Measurements from ENCODE around the gene APBA2. TPM values are rescaled to one million over a fixed set of nuclear protein-coding genes. Genes with fewer than 3 reads are reported as not detected.

Gene APBA2
- total RNA-seq, 4 donors from 2014 or later, result 7.2 to 33.8 (median 8.8) TPM

GRCh38 chr15:29074045-29074444 lies 188.3 kb downstream of the APBA2 start:
- Histone ChIP-seq H3K27me3 (no peaks in the 10 kb centered on the region), H3K4me1 (no peaks in the 10 kb centered on the region), H3K36me3 (no peaks in the 10 kb centered on the region), H3K27ac (no peak overlapping the region), H3K4me3 (no peak overlapping the region), H3K9me3 (no peaks in the 10 kb centered on the region)
- no peak for DNase-seq
- TF ChIP-seq POLR2A (IDR thresholded peaks at IDR 0.05), result no peak
- TF ChIP-seq CTCF (IDR thresholded peaks at IDR 0.05), result no peak

DNA sequence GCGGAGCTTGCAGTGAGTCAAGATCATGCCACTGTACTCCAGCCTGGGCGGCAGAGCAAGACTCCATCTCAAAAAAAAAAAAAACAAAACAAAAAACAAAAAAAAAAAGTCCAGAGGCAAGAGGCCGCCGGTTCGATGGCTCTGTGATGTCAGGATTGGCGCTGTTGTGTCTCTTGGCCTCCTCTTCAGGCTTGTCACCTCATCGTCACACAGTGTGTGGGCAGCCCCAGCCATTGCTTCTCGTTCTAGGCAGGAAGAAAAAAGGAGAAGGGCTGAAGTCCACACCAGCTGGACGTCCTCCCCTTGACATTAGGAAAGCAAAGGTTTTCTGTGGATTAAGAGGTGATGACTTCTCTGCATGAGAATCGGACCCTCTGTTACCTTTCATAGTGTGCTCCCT lies 192.8 kb downstream of the APBA2 start:
- H3K27me3 ChIP-seq, result no peaks in the 10 kb centered on the region
- no peak overlapping the region for H3K27ac ChIP-seq
- H3K4me1 ChIP-seq, result no peaks in the 10 kb centered on the region
- TF ChIP-seq POLR2A (IDR thresholded peaks at IDR 0.05), result no peak
- TF ChIP-seq CTCF (IDR thresholded peaks at IDR 0.05), result no peak
- no peaks in the 10 kb centered on the region for H3K9me3 ChIP-seq
- H3K4me3 ChIP-seq, result no peak overlapping the region
- peak in 1 of 3 donors; percentile 15 for DNase-seq
- no peaks in the 10 kb centered on the region for H3K36me3 ChIP-seq

DNA sequence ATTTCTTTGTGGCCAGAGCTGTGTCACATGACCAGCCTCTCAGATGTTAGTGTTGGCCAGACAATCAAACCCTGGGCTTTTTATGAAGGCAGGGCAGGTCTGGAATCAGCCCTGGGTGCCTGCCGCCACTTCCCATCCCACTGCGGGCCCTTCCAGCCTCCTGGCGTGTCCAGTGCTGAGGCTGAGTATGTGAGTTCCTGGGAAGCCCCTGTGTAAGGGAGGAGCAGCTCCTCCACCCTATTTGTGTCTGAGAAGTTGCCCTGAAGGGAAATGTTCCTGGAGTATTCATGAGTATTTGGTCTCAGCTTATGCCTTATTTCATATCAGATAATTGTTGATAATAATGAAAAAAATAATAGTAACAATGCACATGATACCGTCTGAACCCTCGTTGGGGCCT lies 193.7 kb downstream of the APBA2 start:
- no peaks in the 10 kb centered on the region for H3K4me1 ChIP-seq
- no peak for TF ChIP-seq CTCF (IDR thresholded peaks at IDR 0.05)
- no peak for TF ChIP-seq POLR2A (IDR thresholded peaks at IDR 0.05)
- H3K27me3 ChIP-seq, result no peaks in the 10 kb centered on the region
- no peak overlapping the region for H3K4me3 ChIP-seq
- H3K9me3 ChIP-seq, result no peaks in the 10 kb centered on the region
- no peak for DNase-seq
- no peaks in the 10 kb centered on the region for H3K36me3 ChIP-seq
- H3K27ac ChIP-seq, result no peak overlapping the region

GRCh38 chr15:29081781-29082180 lies 196.0 kb downstream of the APBA2 start:
- H3K27me3 ChIP-seq, result no peaks in the 10 kb centered on the region
- H3K4me3 ChIP-seq, result no peak overlapping the region
- peak in 1 of 3 donors; percentile 21 for DNase-seq
- H3K27ac ChIP-seq, result no peak overlapping the region
- no peaks in the 10 kb centered on the region for H3K36me3 ChIP-seq
- TF ChIP-seq POLR2A (IDR thresholded peaks at IDR 0.05), result no peak
- no peak for TF ChIP-seq CTCF (IDR thresholded peaks at IDR 0.05)
- H3K4me1 ChIP-seq, result no peaks in the 10 kb centered on the region
- H3K9me3 ChIP-seq, result no peaks in the 10 kb centered on the region

GRCh38 chr15:29083161-29083560 lies 197.4 kb downstream of the APBA2 start:
- no peak overlapping the region for H3K27ac ChIP-seq

More at GRCh38 chr15:29083161-29083560, 197.4 kb downstream of the APBA2 start:
- H3K27me3 ChIP-seq, result no peaks in the 10 kb centered on the region
- DNase-seq, result no peak
- H3K36me3 ChIP-seq, result no peaks in the 10 kb centered on the region
- no peaks in the 10 kb centered on the region for H3K4me1 ChIP-seq
- no peaks in the 10 kb centered on the region for H3K9me3 ChIP-seq
- no peak overlapping the region for H3K4me3 ChIP-seq
- TF ChIP-seq POLR2A (IDR thresholded peaks at IDR 0.05) (no peak), CTCF (IDR thresholded peaks at IDR 0.05) (no peak)
